Skeletal muscle satellite cell (primary cell): Measurements from ENCODE around the gene EXOSC7.

Experiments used
- H3K27me3 ChIP-seq: 2 replicates; pipeline ENCODE4 v1.7.0; 2013; ENCODE audit warnings: low read length; ENCODE audit not compliant: control insufficient read depth, insufficient read depth
- H3K36me3 ChIP-seq: 2 replicates; pipeline ENCODE4 v1.7.0; 2013; ENCODE audit warnings: mild to moderate bottlenecking, control low read depth, low read length; ENCODE audit not compliant: insufficient read depth
- H3K4me1 ChIP-seq: 2 replicates; pipeline ENCODE4 v1.7.0; 2013; ENCODE audit warnings: low read length; ENCODE audit not compliant: control insufficient read depth, insufficient read depth
- H3K4me2 ChIP-seq: 2 replicates; pipeline ENCODE4 v1.7.0; 2013; ENCODE audit warnings: mild to moderate bottlenecking, low read length
- H3K4me3 ChIP-seq: 2 replicates; pipeline ENCODE4 v1.7.0; 2013; ENCODE audit warnings: low read length
- H3K9ac ChIP-seq: 2 replicates; pipeline ENCODE4 v1.7.0; 2013; ENCODE audit warnings: mild to moderate bottlenecking, low read depth, low read length, moderate library complexity
- H3K9me3 ChIP-seq: replicated peaks from 2 replicates; pipeline ENCODE4 v1.7.0; 2013; ENCODE audit warnings: mild to moderate bottlenecking, control low read depth, low read length

The EXOSC7 gene

GRCh38 chr3:45029216-45029615, 53.2 kb downstream of the EXOSC7 start:
- Histone ChIP-seq H3K4me2 (no peak overlapping the region), H3K9ac (no peak overlapping the region), H3K27me3 (no peaks in the 10 kb centered on the region), H3K4me3 (no peak overlapping the region), H3K36me3 (no peaks in the 10 kb centered on the region), H3K4me1 (peaks cover 41% of the 10 kb centered on the region), H3K9me3 (no peaks in the 10 kb centered on the region)

DNA sequence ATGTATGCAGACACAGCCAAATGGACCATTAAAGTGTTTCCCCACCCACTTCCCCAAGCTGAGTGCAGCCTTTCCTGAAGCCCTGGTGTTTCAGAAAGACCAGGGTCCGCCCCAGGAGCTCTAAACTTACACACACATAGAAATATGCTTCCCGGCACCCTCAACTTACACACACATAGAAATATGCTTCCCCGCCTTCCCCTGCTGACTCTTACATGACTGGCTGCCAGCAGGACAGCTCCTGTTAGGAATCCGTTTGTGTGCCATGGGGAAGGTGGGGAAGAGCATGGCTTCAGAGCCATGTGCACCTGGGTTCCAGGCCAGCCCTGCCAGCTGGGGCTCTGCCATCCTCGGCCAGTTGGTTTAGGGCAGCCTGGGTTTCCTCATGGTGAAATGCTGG, 53.6 kb downstream of the EXOSC7 start:
- Histone ChIP-seq H3K9ac (no peak overlapping the region), H3K36me3 (no peaks in the 10 kb centered on the region), H3K4me1 (peaks cover 41% of the 10 kb centered on the region), H3K9me3 (no peaks in the 10 kb centered on the region), H3K4me2 (no peak overlapping the region), H3K27me3 (no peaks in the 10 kb centered on the region), H3K4me3 (no peak overlapping the region)

DNA sequence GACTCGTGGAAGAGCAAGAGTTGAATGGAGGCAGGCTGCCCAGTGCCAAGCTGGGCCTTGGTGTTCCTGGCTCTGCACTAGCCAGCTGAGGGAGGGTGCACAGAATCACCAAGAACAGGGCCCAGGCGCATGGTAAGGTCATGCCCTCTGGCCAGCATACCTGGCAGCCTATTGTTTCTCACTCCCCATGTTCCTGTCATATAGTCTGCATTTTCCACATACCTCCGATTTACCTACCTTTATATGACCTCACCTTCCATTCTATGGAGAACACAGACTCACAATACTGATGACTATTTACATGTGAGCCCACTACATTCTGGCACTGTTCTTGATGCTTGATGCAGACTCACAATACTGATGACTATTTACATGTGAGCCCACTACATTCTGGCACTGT, 55.5 kb downstream of the EXOSC7 start:
- Histone ChIP-seq H3K9ac (no peak overlapping the region), H3K4me3 (no peak overlapping the region), H3K27me3 (no peaks in the 10 kb centered on the region), H3K9me3 (no peaks in the 10 kb centered on the region), H3K36me3 (no peaks in the 10 kb centered on the region), H3K4me2 (no peak overlapping the region), H3K4me1 (peaks cover 37% of the 10 kb centered on the region)

DNA sequence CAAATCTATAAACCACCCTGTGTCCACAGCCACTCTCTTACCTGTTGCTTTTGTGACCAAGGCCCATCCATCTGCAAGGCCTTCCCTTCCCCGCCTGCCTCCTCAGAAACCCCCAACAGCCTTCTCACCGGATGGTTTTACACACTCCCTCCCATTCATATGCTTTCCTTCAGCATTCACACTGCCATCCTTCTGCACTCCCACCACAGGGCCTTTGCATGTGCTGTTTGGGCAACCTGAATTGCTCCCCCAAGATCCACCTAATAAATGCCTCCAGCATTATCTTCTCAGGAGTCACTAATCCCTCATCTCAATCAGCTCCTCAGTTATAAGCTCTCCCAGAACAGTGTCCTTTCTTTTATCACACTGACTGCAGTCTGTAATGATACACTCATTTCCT, 56.1 kb downstream of the EXOSC7 start:
- H3K4me3 ChIP-seq, result no peak overlapping the region
- no peaks in the 10 kb centered on the region for H3K9me3 ChIP-seq
- H3K36me3 ChIP-seq, result no peaks in the 10 kb centered on the region
- no peak overlapping the region for H3K4me2 ChIP-seq
- H3K4me1 ChIP-seq, result peaks cover 31% of the 10 kb centered on the region
- H3K9ac ChIP-seq, result no peak overlapping the region
- no peaks in the 10 kb centered on the region for H3K27me3 ChIP-seq

DNA sequence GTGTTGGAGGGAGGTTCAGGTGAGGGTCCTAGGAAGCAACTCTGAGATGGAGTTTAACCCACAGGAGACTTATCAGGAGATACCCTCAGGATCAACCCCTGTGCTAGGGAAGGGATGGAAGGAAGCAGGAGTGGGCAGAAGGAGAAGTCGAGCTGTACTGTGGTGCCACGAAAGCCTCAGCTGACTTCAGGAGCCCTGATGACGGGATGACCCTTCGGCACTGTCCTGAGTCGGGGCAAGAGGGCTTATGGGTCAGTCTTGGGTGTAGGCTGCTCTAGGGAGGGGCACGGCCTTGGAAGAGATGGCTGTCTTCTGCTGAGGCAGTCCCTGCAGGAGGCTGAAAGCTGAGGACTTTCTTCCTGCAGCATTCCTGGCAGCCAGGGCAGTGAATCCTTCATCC, 57.7 kb downstream of the EXOSC7 start:
- Histone ChIP-seq H3K4me2 (no peak overlapping the region), H3K27me3 (no peaks in the 10 kb centered on the region), H3K4me3 (no peak overlapping the region), H3K9me3 (no peaks in the 10 kb centered on the region), H3K36me3 (no peaks in the 10 kb centered on the region), H3K4me1 (peaks cover 28% of the 10 kb centered on the region), H3K9ac (no peak overlapping the region)

DNA sequence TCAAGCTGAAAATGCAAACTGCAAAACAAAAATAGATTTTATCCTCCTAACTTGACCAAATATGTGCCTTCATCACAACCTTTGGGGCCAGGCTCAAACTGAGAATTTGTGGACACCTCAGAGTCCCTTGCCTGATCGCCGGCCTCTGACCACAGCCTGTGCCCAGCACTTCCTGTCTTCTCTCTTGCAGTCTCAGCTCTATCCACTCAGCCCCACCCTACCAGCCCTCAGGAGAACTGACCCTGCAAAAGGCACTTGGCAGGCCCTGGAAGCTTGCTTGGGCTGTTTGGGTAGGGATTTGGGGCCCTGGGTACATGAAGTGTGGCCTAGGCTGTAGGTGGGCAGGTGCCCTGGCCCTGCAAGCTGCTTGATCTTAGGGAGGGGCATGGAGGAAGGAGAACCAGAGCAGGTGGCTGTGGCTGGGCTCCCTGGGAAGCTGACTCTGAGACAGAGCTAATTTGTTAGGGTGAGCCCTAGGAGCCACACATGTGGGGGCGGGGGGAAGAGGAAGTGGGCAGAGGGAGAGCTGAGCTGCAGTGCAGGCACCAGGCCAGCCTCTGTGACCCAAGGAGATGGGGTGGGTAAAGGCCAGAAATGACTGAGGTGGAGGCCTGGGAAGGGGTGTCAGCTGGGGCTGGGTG, 58.7 kb downstream of the EXOSC7 start:
- Histone ChIP-seq H3K4me3 (no peak overlapping the region), H3K4me2 (peak overlapping the region; percentile 4), H3K4me1 (peaks cover 22% of the 10 kb centered on the region), H3K36me3 (no peaks in the 10 kb centered on the region), H3K9ac (no peak overlapping the region), H3K27me3 (no peaks in the 10 kb centered on the region), H3K9me3 (no peaks in the 10 kb centered on the region)

DNA sequence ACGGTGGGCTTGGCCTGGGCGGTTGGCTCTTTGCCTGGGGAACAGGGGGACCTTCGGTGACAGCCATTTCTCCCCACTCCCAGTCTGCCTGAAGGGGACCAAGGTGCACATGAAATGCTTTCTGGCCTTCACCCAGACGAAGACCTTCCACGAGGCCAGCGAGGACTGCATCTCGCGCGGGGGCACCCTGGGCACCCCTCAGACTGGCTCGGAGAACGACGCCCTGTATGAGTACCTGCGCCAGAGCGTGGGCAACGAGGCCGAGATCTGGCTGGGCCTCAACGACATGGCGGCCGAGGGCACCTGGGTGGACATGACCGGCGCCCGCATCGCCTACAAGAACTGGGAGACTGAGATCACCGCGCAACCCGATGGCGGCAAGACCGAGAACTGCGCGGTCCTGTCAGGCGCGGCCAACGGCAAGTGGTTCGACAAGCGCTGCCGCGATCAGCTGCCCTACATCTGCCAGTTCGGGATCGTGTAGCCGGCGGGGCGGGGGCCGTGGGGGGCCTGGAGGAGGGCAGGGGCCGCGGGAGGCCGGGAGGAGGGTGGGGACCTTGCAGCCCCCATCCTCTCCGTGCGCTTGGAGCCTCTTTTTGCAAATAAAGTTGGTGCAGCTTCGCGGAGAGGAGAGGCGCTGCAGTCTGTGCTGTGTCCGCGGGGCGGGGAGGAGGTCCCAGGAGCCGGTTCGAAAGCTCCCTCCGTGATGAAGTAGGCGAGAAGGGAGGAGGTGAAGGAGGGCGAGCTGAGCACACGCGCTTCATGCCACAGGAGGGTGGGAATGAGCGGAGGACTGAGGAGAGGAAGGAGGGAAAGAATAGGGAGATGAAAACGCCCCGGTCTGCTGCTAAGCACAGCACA, 59.6 kb downstream of the EXOSC7 start:
- H3K4me3 ChIP-seq, result no peak overlapping the region
- peak overlapping the region; percentile 67 for H3K4me2 ChIP-seq
- H3K9ac ChIP-seq, result no peak overlapping the region
- H3K4me1 ChIP-seq, result peaks cover 20% of the 10 kb centered on the region
- H3K27me3 ChIP-seq, result no peaks in the 10 kb centered on the region
- H3K36me3 ChIP-seq, result no peaks in the 10 kb centered on the region
- H3K9me3 ChIP-seq, result no peaks in the 10 kb centered on the region

DNA sequence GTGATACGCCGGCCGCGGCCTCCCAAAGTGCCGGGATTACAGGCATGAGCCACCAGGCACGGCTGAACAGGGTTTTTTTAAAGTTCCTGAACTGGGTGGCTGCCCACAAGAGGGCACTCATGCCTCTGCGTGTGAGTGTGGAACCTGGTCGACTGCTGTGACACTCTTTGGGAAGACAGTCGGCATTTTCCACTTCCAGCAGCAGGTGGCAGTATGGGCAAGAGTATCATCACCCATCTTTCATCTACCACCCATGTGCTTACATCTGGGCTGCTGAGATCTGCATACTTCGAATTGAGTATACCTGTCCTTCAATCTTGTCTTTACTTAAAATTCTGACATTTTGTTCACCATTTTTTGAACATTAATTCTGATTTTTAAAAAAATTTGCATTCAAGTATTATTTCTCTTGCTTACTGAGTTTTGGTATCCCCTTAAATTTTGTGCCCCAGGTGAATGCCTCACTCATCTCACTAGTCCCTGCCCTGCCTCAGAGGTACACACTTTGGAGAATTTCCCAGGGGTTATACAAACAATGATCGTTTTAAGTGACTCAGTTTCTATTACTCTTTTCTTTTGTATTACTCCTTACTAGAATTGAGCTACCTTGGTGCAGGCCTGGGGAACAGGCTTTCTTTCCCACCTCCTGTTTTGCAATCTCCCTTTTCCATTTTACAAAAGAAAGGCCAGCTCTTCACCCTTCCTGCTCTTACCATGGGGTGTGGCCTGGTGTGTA, 61.8 kb downstream of the EXOSC7 start:
- H3K4me3 ChIP-seq, result no peak overlapping the region
- no peaks in the 10 kb centered on the region for H3K9me3 ChIP-seq
- H3K27me3 ChIP-seq, result no peaks in the 10 kb centered on the region
- no peaks in the 10 kb centered on the region for H3K36me3 ChIP-seq
- peaks cover 23% of the 10 kb centered on the region for H3K4me1 ChIP-seq
- H3K4me2 ChIP-seq, result no peak overlapping the region
- no peak overlapping the region for H3K9ac ChIP-seq

DNA sequence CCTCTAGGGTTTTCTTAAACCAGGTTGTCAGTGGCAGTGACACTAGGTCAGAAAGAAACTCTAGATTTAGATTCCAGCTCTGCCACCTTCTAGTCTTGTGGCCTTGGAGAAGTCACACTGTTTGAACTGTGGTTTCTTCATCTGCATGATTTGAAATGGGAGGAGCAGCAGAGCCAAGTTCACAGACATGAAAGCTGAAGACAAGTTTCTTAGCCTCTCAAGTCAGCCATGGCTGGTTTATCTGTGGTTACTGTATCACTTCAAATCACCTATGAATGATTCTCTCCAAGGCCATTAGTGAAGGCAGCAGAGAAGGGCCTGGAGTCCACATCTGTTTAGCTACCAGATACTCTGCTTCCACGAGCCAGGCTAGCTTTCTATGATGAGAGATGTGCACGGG, 65.6 kb downstream of the EXOSC7 start:
- H3K4me3 ChIP-seq, result no peak overlapping the region
- no peaks in the 10 kb centered on the region for H3K27me3 ChIP-seq
- H3K9ac ChIP-seq, result no peak overlapping the region
- no peaks in the 10 kb centered on the region for H3K9me3 ChIP-seq
- H3K4me2 ChIP-seq, result no peak overlapping the region
- H3K36me3 ChIP-seq, result no peaks in the 10 kb centered on the region
- H3K4me1 ChIP-seq, result peaks cover 11% of the 10 kb centered on the region

GRCh38 chr3:45042162-45042561, 66.1 kb downstream of the EXOSC7 start:
- peaks cover 11% of the 10 kb centered on the region for H3K4me1 ChIP-seq
- H3K4me3 ChIP-seq, result no peak overlapping the region
- H3K27me3 ChIP-seq, result no peaks in the 10 kb centered on the region
- H3K36me3 ChIP-seq, result no peaks in the 10 kb centered on the region
- no peaks in the 10 kb centered on the region for H3K9me3 ChIP-seq
- no peak overlapping the region for H3K9ac ChIP-seq
- H3K4me2 ChIP-seq, result no peak overlapping the region

- Histone ChIP-seq H3K4me3 (no peak overlapping the region), H3K9ac (no peak overlapping the region)
These were observed 67.8 kb downstream of the EXOSC7 start for GRCh38 chr3:45043728-45044299.

More at GRCh38 chr3:45043728-45044299, 67.8 kb downstream of the EXOSC7 start:
- Histone ChIP-seq H3K27me3 (no peaks in the 10 kb centered on the region), H3K4me1 (peaks cover 11% of the 10 kb centered on the region), H3K36me3 (no peaks in the 10 kb centered on the region), H3K4me2 (no peak overlapping the region), H3K9me3 (no peaks in the 10 kb centered on the region)
